ENCODE measurements around the gene ARID1B. TPM values are rescaled to one million over a fixed set of nuclear protein-coding genes. Genes with fewer than 3 reads are reported as not detected.
A peak's percentile ranks its signal among the peaks of the same experiment; 100 is the strongest.
"Not testable (repeated sequence)": the region's sequence is repeated elsewhere in the genome, so short reads cannot be mapped to it uniquely, and the experiment has no call there.

Gene ARID1B
- total RNA-seq, 1 experiment from 2014 or later, result 15.5 TPM

DNA sequence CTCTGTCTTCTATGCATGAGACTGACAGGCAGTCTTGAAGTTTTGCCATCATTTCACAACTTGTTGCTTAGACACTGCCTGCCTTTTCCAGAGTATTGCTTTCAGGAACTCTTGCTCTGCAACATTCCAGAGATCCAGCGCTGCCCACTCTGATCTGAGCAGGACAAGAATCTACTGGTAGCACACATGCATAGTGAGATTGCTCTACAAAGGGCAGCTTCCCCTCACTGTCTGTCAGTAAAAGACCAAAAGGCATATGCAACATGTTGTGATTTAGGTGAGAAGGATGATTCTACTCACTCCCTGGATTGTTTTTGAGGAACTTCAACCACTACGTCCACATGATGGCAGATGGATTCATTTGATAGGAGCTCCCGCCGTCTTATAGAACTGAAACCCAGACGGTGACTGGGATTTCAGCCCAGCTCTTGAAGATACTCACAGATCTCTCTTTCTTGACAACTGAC lies 259.1 kb downstream of the ARID1B start:
- no peak for DNase-seq (ENCODE audit: extremely low read depth, low read depth)

GRCh38 chr6:157037165-157037564 lies 260.0 kb downstream of the ARID1B start:
- DNase-seq (ENCODE audit: extremely low read depth, low read depth), result no peak

DNA sequence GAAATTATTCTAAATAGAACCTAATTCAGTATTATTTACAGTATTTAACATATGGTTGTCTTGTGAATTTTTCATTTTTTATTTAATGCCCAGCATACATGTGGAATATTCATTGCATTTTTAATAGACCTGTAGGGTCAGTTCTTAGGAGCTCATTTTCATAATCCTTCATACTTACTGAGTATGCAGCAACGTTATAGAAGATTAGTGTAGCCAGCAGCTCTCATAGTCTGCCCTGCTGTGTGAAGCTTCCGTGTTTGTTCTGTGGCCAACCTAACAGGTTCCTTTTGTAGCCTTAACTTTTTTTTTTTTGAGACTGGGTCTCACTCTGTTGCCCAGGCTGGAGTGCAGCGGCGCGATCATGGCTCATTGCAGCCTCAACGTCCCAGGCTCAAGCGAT lies 261.4 kb downstream of the ARID1B start:
- DNase-seq (ENCODE audit: extremely low read depth, low read depth), result no peak

DNA sequence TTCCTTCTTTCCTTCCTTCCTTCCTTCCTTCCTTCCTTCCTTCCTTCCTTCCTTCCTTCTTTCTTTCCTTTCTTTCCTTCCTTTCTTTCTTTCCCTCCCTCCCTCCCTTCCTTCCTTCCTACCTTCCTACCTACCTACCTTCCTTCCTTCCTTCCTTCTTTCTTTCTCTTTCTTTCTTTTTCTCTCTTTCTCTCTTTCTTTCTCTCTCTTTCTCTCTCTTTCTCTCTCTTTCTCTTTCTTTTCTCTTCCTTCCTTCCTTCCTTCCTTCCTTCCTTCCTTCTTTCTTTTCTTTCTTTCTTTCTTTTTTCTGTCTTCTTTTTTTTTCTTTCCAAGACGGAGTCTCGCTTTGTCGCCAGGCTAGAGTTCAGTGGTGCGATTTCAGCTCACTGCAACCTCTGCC lies 262.5 kb downstream of the ARID1B start:
- DNase-seq (ENCODE audit: extremely low read depth, low read depth), result not testable (repeated sequence)

GRCh38 chr6:157040191-157040590 lies 263.0 kb downstream of the ARID1B start:
- DNase-seq (ENCODE audit: extremely low read depth, low read depth), result no peak

GRCh38 chr6:157045831-157046454 lies 268.8 kb downstream of the ARID1B start:
- peak; percentile 14 for DNase-seq (ENCODE audit: extremely low read depth, low read depth)

DNA sequence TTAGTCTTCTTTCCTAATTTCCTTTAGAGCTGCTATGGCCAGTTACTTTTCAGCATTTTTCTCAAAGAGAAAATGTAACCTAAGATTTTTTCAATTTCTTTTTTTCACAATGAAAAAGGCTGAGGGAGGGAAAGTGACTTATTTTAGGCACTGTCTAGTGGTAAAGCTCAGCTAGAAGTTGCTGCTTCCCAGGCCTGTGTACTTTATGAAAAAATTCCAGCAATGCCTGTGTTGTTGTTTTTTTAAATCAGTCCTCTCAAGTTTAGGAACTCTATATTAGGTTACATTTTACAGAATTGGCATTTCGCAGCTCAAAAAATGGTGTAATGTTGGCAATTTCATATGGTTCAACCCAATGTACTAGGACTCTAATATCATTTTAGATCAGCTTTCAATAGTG lies 269.6 kb downstream of the ARID1B start:
- no peak for DNase-seq (ENCODE audit: extremely low read depth, low read depth)

DNA sequence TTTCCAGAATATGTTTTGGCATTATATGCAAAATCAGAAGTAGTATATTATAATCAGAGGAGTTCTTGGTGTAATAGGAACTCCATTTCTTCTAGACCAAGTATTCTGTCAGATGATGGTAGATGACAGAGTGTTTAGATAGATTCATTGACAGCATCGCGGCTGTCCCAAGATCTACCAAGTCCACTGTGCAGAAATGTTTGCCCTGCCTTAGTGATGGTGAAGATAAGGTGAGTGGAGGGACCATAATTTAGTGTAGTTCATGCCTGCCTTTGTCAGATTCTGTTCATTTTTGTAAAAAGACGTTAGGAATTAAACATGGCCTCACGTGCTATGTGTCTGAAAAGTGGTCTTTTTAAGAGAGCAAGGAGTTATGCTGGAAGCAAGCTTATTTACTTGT lies 270.1 kb downstream of the ARID1B start:
- DNase-seq (ENCODE audit: extremely low read depth, low read depth), result no peak

DNA sequence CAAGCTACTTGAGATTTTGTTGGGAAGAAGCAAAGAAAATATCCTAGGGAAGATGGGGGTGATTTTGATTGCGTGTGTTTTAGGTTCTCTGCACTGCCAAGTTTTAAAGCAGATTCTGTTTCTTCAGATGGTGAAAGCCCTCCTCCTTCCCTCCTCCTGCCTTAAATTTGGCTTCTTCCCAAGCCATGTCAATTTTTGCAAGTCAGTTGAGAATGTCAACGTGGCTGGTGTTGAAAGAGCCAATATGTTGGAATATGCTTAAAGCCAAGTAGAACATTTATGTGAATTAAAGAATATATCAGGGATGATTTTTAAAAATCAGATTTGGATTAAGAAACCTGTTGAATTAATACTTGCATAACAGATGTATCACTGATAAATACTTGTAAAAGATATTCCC lies 270.8 kb downstream of the ARID1B start:
- no peak for DNase-seq (ENCODE audit: extremely low read depth, low read depth)

- no peak for DNase-seq (ENCODE audit: extremely low read depth, low read depth)
These were observed 272.0 kb downstream of the ARID1B start for GRCh38 chr6:157049133-157049532.

DNA sequence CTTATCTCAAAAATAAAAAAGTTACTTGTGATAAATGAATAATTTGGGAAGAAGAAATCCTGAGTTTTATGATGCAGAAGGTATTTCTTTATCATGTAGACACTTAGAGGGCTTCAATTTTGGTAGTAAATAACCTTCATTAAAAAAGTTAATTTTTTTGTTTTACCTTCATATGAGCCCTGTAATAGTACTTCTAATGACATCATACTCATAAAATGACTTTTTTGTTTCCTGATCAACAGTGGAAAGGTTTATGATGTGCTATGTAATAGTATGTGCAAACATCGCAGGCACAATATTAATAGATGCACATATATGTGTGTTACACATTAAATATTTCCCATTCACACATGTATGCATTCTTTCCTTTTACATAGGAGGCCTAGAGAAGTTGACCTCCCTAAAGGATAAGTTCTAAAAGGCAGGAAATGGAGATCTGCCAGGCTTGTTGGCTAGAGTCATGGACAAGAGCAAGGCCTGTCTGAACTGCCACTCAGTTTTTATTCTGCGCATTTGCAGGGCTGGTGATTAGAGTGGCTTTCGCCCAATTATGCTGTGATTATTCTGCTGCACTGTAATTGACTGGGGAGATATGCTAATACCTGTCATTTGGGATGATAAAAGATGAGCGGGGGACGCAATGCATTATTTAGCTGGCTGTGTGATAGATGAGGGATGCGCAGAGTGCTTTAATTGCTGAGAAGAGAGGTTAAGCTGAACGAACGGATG lies 273.5 kb downstream of the ARID1B start:
- no peak for DNase-seq (ENCODE audit: extremely low read depth, low read depth)

DNA sequence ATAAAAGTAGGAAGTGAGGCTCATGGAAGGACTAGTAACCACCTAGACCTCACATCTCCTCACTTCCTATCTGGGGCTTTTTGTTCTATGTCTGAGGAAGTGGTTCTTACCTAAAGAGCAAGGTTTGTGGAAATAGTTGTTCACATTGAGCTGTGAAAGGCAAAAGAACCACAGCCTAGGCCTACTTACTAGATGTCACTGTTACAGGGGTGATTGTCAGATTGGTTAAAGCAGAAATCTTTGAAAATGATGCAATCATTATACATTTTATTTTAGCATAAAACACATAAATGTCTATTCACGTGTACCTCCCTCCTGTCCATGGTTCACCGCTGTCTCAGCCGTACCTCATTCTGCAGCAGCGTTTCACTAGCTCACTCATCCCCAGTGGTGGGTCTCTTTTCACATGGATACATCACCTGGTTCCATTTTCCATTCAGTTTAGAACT lies 277.4 kb downstream of the ARID1B start:
- DNase-seq (ENCODE audit: extremely low read depth, low read depth), result no peak

DNA sequence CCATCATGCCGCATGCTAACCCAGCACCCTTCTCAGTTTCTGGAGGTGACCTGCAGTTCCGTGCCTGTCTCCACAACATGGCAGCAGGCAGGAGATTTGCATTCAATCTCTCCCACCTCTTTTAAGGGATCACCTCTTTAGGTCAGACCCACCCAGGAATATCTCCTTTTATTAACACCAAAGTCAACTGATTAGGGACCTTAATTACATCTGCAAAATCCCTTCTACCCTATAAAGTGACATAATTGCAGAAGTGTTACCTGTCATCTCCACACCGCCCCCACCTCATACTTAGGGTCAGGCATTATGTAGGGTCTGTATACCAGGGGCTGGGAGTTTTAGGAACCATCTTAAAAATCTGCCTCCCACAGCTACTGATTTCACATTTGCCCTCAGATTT lies 278.7 kb downstream of the ARID1B start:
- no peak for DNase-seq (ENCODE audit: extremely low read depth, low read depth)

- DNase-seq (ENCODE audit: extremely low read depth, low read depth), result no peak
These were observed 279.1 kb downstream of the ARID1B start for GRCh38 chr6:157056275-157056674.

GRCh38 chr6:157058574-157058973 lies 281.4 kb downstream of the ARID1B start:
- no peak for DNase-seq (ENCODE audit: extremely low read depth, low read depth)

DNA sequence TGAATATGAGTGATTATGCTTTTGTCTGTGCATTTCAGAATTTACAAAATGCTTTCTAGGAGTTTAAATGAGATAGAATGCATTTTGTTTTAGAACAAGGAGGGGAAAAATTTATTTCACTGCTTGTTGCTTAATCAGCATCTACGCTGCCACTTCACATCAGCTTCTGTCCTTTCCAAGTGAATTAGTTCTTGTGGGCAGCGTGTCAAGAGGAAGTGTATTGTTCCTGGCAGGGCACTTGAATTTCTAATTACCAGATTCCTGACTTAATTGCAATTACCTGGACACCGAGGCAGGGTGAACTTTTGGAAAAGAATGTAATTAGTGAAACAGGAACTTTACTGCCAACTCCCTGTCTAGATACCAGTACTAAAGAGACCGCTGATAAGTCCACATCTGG lies 282.6 kb downstream of the ARID1B start:
- DNase-seq (ENCODE audit: extremely low read depth, low read depth), result no peak

GRCh38 chr6:157060440-157060952 lies 283.3 kb downstream of the ARID1B start:
- no peak for DNase-seq (ENCODE audit: extremely low read depth, low read depth)

DNA sequence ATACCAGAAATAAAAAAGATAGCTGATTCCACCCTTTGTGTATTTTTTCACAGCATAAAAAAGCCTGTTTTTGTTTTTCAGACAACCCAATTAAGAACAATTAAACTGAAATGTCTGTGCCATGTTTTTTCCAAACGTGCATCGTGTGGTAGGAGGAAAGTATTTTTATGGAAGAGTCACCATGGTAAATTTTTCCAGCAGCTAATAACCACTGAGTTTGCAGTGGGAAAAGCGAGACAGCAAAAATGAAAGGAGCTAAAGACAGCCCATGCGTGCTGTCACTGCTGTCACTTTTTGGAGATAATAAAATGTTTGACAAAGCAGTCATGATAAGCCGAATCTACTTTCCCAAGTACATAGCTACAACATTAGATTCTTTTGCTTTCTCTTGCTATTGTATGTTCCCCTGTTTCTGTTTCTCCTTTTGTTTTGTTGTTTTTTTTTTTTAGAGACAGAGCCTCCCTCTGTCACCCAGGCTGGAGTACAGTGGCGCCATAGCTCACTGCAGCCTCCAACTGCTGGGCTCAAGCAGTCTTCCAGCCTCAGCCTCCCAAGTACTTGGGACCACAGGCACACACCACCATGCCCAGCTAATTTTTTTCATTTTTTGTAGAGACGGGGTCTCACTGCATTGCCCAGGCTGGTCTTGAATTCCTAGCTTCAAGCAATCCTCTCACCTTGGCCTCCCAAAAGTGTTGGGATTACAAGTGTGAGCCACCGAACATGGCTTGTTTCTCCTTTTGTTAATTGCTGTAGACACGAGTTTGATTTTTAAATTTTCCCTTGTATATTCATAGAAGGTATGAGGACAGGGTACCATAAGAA lies 284.8 kb downstream of the ARID1B start:
- DNase-seq (ENCODE audit: extremely low read depth, low read depth), result no peak

GRCh38 chr6:157063176-157063905 lies 286.2 kb downstream of the ARID1B start:
- DNase-seq (ENCODE audit: extremely low read depth, low read depth), result no peak

DNA sequence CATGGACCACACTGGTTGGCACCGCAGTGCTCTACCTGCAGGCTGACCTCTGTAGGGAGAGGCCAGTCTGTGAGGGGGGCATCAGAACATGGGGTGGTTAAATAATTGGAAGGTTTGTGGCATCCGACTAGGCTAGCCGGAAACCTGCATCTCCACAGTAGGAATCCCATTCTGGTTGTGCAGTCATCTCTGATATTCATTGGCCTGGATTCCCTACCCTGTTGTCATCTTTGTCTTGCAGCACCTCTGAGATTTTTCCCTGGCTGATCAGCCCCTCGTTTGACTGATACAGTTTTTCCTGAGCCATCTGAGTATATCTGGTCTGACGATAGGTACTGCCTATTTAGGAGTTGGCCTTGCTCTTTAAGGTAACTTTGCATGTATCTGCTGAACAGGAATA lies 286.7 kb downstream of the ARID1B start:
- DNase-seq (ENCODE audit: extremely low read depth, low read depth), result no peak

DNA sequence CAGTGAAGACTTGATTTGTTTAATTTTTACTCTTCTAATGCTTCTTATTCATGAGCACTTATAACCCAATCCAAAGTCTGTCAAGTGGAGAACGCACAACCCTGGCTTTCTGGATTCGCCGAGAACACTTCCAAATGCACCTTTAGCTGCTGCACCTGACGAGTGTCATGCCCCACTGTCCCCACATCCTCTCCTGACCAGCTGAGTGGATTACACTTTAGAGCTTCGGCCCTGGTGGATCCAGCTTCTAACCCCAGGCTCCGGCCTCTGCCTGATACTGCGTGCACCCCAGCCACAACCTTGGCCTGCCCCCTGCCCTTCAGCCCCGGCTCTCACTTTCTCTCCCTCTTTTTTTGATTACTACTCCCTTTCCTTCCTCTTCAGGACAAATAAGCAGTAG lies 287.3 kb downstream of the ARID1B start:
- no peak for DNase-seq (ENCODE audit: extremely low read depth, low read depth)
